K562 (cell line): Measurements from ENCODE around the gene PLCL1. TPM values are rescaled to one million over a fixed set of nuclear protein-coding genes. Genes with fewer than 3 reads are reported as not detected.

Experiments
- AFF1 ChIP-seq, 2 experiments: fragments of 450-650 bp; IDR thresholded peaks; 2 replicates each; pipeline ENCODE4 v1.6.1; 2018; ENCODE audit warnings: mild to moderate bottlenecking in 2 of 2, low read depth in 1 of 2; ENCODE audit not compliant: partially characterized antibody in 2 of 2
- ETS2 ChIP-seq: IDR thresholded peaks from 2 replicates; pipeline ENCODE4 v1.6.1; 2016; ENCODE audit warnings: borderline replicate concordance, missing genetic modification characterization, mild to moderate bottlenecking, moderate library complexity, missing compliant biosample characterization; ENCODE audit not compliant: poor library complexity, severe bottlenecking
- GATAD2B ChIP-seq: fragments of 450-650 bp; IDR thresholded peaks from 2 replicates; pipeline ENCODE4 v1.6.1; 2017; ENCODE audit warnings: mild to moderate bottlenecking, borderline replicate concordance
- KDM1A ChIP-seq, 2 experiments: fragments of 450-650 bp; IDR thresholded peaks; 2 replicates each; pipeline ENCODE4 v1.6.1; 2016; ENCODE audit warnings: mild to moderate bottlenecking in 2 of 2
- MAZ ChIP-seq, 2 experiments: fragments of 450-650 bp in 1 of 2; sonication (generic) in 1 of 2; formaldehyde crosslinking; IDR thresholded peaks in 1 of 2; conservative IDR thresholded peaks in 1 of 2; 2 replicates each; pipeline versions ENCODE4 v1.4.0 to v1.5.0; 2020; ENCODE audit warnings: mild to moderate bottlenecking in 1 of 2, missing genetic modification reagents in 1 of 2
- MCM3 ChIP-seq: fragments of 450-650 bp; IDR thresholded peaks from 2 replicates; pipeline ENCODE4 v1.6.1; 2016
- NFYB ChIP-seq: IDR thresholded peaks from 2 replicates; pipeline ENCODE4 v1.6.1; 2011; ENCODE audit warnings: mild to moderate bottlenecking, moderate library complexity; ENCODE audit not compliant: insufficient read length; ENCODE audit errors: extremely low read depth
- NR1H2 ChIP-seq: sonication (generic); formaldehyde crosslinking; IDR thresholded peaks from 2 replicates; pipeline ENCODE4 v1.4.0; 2020; ENCODE audit warnings: mild to moderate bottlenecking, missing genetic modification reagents
- TGIF2 ChIP-seq: sonication (generic); formaldehyde crosslinking; IDR thresholded peaks from 2 replicates; pipeline ENCODE4 v1.8.1; 2022; ENCODE audit warnings: mild to moderate bottlenecking, missing genetic modification reagents, moderate library complexity
- WHSC1 ChIP-seq: IDR thresholded peaks from one replicate; pipeline ENCODE4 v1.6.1; 2012; ENCODE audit warnings: low read length, control low read depth, inconsistent platforms
- polyA plus RNA-seq, 8 experiments: library from polyadenylated mRNA; depleted of rRNA in 4 of 8; stranded (reverse) in 5 of 8; unstranded in 3 of 8; fragments of >200 nt; fragmentation: Nextera tagmentation in 2 of 8; fragmentation: Illumina TruSeq in 1 of 8; extraction: Ambion mirVana in 2 of 8; extraction: Trizol in 1 of 8; gene quantifications; 2 replicates each; pipeline versions ENCODE4 v1.2.1 to v1.2.3, GENCODE V29; 2011 to 2014; ENCODE audit warnings: inconsistent platforms in 1 of 8, missing spikeins in 1 of 8
- total RNA-seq, 7 experiments: library from RNA; depleted of rRNA in 6 of 7; stranded (reverse); fragments of >200 nt in 6 of 7; fragmentation: Illumina TruSeq in 2 of 7; extraction: Trizol in 2 of 7; gene quantifications; 2 replicates each; pipeline versions ENCODE4 v1.2.1 to v1.2.3, GENCODE V29; 2011 to 2021; ENCODE audit warnings: low replicate concordance in 1 of 7
- TF ChIP-seq, protein P1 (sequence below), 2 experiments: fragments of 450-650 bp; conservative IDR thresholded peaks; 2 replicates each; pipeline ENCODE4 v1.6.1; 2017; ENCODE audit warnings: mild to moderate bottlenecking in 2 of 2, moderate library complexity in 2 of 2
- TF ChIP-seq, protein P2 (sequence below), 2 experiments: fragments of 450-650 bp in 1 of 2; sonication (generic) in 1 of 2; formaldehyde crosslinking; conservative IDR thresholded peaks; 2 replicates each; pipeline versions ENCODE4 v1.4.0 to v1.8.1; 2020 to 2022; ENCODE audit warnings: mild to moderate bottlenecking in 1 of 2, missing genetic modification reagents in 1 of 2
- TF ChIP-seq, protein P3 (sequence below), 3 experiments: IDR thresholded peaks in 2 of 3; conservative IDR thresholded peaks in 1 of 3; 2 replicates each; pipeline ENCODE4 v1.5.1; 2011 to 2012; ENCODE audit warnings: low read length in 3 of 3, mild to moderate bottlenecking in 3 of 3, control low read depth in 2 of 3, improper control_type of control experiment in 1 of 3, inconsistent platforms in 1 of 3, low read depth in 1 of 3, mixed read lengths in 1 of 3, moderate library complexity in 1 of 3; ENCODE audit not compliant: insufficient read depth in 2 of 3
- TF ChIP-seq, protein P4 (sequence below): fragments of 450-650 bp; IDR thresholded peaks from 2 replicates; pipeline ENCODE4 v1.7.0; 2016; ENCODE audit warnings: borderline replicate concordance

Gene PLCL1
- total and polyA plus RNA-seq, 9 of the 15 experiments (the other 6 are each of a cell fraction or from before 2014, with no cell fraction given) = 2.0 to 17.7 (median 8.6) TPM

DNA sequence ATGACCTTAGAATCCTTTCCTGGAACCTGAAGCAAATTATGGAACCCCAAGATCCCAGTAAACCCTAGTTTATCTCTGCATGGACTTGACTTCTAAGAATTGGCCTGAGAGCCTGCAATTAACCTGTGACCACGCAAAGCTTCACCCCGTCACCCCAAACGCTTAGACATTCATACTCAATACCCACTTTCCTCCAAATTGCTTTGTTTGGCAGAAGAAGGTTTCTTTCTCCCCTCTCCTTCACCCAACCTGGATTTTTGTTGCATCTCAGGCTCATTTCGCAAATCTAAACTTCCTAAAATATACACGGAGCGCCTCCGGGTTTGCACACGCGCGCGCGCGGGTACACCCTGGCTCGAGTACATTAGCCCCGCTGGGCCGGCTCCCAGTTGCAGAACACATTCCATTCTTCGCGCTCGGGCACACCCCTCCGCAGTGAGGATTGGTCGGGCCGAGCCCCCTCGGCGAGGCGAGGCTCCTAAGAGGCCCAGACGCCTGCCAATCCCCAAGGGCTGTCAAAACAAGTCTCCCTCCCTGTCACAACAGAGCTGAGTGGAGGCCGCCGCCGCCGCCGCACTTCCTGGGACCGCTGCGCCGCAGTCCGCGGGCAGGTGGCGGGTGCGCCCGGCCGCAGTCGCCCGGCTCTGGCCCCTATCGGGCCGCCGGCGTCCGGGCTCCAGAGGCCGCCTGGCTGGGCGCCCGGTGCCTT lies at the start of gene PLCL1 (continued):
- TF ChIP-seq AFF1 (IDR thresholded peaks at IDR 0.05; ENCODE audit: low read depth in 1 of 2, partially characterized antibody in 2 of 2) (peak in 1 of 2 experiments; percentile 75), WHSC1 (no peak), GATAD2B (0 out of 2 replicates have a peak, but pooled peaks have one; percentile 46), KDM1A (IDR thresholded peaks at IDR 0.05) (peak in 1 of 2 experiments; percentile 99; a peak in 2 of 4 replicates), NR1H2 (CRISPR knock-in tag) (no peak), NFYB (peak; percentile 73), TGIF2 (CRISPR knock-in tag) (0 out of 2 replicates have a peak, but pooled peaks have one; percentile 14), ETS2 (tag) (no peak), MAZ (CRISPR knock-in tag; conservative IDR thresholded peaks at IDR 0.05 in 1 of 2, IDR thresholded peaks at IDR 0.05 in 1 of 2) (peak in 1 of 2 experiments; percentile 33; a peak in 1 of 4 replicates), MCM3 (no peak)
- TF ChIP-seq, protein P1, sequence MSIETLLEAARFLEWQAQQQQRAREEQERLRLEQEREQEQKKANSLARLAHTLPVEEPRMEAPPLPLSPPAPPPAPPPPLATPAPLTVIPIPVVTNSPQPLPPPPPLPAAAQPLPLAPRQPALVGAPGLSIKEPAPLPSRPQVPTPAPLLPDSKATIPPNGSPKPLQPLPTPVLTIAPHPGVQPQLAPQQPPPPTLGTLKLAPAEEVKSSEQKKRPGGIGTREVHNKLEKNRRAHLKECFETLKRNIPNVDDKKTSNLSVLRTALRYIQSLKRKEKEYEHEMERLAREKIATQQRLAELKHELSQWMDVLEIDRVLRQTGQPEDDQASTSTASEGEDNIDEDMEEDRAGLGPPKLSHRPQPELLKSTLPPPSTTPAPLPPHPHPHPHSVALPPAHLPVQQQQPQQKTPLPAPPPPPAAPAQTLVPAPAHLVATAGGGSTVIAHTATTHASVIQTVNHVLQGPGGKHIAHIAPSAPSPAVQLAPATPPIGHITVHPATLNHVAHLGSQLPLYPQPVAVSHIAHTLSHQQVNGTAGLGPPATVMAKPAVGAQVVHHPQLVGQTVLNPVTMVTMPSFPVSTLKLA (conservative IDR thresholded peaks at IDR 0.05) = peak; percentile 78 to 87
- TF ChIP-seq, protein P2, sequence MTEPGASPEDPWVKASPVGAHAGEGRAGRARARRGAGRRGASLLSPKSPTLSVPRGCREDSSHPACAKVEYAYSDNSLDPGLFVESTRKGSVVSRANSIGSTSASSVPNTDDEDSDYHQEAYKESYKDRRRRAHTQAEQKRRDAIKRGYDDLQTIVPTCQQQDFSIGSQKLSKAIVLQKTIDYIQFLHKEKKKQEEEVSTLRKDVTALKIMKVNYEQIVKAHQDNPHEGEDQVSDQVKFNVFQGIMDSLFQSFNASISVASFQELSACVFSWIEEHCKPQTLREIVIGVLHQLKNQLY (CRISPR knock-in tag; conservative IDR thresholded peaks at IDR 0.05) = no peak
- TF ChIP-seq, protein P3, sequence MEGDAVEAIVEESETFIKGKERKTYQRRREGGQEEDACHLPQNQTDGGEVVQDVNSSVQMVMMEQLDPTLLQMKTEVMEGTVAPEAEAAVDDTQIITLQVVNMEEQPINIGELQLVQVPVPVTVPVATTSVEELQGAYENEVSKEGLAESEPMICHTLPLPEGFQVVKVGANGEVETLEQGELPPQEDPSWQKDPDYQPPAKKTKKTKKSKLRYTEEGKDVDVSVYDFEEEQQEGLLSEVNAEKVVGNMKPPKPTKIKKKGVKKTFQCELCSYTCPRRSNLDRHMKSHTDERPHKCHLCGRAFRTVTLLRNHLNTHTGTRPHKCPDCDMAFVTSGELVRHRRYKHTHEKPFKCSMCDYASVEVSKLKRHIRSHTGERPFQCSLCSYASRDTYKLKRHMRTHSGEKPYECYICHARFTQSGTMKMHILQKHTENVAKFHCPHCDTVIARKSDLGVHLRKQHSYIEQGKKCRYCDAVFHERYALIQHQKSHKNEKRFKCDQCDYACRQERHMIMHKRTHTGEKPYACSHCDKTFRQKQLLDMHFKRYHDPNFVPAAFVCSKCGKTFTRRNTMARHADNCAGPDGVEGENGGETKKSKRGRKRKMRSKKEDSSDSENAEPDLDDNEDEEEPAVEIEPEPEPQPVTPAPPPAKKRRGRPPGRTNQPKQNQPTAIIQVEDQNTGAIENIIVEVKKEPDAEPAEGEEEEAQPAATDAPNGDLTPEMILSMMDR (IDR thresholded peaks at IDR 0.05 in 2 of 3, conservative IDR thresholded peaks at IDR 0.05 in 1 of 3; ENCODE audit: insufficient read depth in 2 of 3, low read depth in 1 of 3, low read length in 3 of 3) = peak in 1 of 3 experiments; percentile 25; a peak in 1 of 6 replicates
- TF ChIP-seq, protein P4, sequence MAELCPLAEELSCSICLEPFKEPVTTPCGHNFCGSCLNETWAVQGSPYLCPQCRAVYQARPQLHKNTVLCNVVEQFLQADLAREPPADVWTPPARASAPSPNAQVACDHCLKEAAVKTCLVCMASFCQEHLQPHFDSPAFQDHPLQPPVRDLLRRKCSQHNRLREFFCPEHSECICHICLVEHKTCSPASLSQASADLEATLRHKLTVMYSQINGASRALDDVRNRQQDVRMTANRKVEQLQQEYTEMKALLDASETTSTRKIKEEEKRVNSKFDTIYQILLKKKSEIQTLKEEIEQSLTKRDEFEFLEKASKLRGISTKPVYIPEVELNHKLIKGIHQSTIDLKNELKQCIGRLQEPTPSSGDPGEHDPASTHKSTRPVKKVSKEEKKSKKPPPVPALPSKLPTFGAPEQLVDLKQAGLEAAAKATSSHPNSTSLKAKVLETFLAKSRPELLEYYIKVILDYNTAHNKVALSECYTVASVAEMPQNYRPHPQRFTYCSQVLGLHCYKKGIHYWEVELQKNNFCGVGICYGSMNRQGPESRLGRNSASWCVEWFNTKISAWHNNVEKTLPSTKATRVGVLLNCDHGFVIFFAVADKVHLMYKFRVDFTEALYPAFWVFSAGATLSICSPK = no peak
